ENCODE results near the gene CAPN10. TPM values are rescaled to one million over a fixed set of nuclear protein-coding genes. Genes with fewer than 3 reads are reported as not detected.

The CAPN10 gene
- total and polyA plus RNA-seq, 4 donors, result 28.2 to 42.9 (median 33.5) TPM

DNA sequence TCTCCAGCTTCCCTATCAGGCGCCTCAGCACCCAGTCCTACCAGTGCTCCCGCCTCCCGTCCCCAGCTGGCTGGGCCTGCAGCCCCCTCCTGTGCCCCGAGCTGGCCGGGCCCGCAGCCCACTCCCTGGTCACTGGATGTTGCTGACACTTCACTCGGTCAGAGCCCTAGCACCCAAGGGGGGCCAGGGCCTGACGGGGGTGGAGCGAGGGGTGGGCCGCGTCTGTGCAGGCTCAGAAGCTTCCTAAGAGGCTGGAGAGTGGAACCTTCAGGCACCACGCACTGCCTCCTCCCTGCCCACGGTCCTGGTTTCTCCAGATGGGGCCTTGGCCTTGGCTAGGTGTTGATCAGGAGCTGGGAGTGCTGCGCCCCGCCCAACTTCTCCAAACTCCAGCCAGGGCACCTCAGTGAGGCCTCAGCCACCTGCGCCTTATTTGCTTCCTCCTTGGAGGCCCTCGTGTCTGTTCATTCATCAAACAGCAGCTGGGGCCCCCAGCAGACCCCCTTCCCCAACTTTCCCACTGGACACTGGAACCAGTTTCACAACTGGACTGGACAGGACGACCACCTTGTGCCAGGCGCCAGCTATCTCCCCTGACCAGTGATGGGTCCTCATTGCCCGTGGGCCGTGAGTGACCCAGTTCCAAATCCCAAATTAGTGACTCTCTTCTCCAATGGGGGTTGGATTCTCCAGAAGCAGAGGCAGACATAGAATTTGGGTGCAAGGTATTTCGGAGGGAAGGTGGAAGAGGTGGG lies 16.7 kb downstream of the CAPN10 start:
- TF ChIP-seq CTCF (IDR thresholded peaks at IDR 0.05; ENCODE audit: control extremely low read depth, extremely low read depth), result no peak
- Histone ChIP-seq H3K9me3 (ENCODE audit: control insufficient read depth in 4 of 4, insufficient read depth in 3 of 4, low read length in 3 of 4) (no peaks in the 10 kb centered on the region), H3K36me3 (ENCODE audit: control insufficient read depth in 4 of 4, insufficient read depth in 4 of 4, low read length in 4 of 4) (peaks cover 0 to 14% (median 0%) of the 10 kb centered on the region in 4 donors), H3K9ac (ENCODE audit: insufficient read depth in 1 of 2, low read length in 2 of 2) (no peak overlapping the region), H3K4me3 (no peak overlapping the region), H3K27me3 (ENCODE audit: control insufficient read depth in 3 of 3, insufficient read depth in 3 of 3, low read length in 2 of 3) (no peaks in the 10 kb centered on the region), H3K27ac (ENCODE audit: low read depth in 1 of 2, low read length in 1 of 2) (no peak overlapping the region), H3K4me1 (ENCODE audit: control insufficient read depth in 5 of 5, insufficient read depth in 5 of 5, low read length in 5 of 5) (peaks cover 0 to 9% (median 5%) of the 10 kb centered on the region in 5 donors)
- 88 to 93% methylated on average over 22 of the region's 22 CpGs for WGBS, 2 donors
- ATAC-seq (ENCODE audit: insufficient read depth, low FRiP score) (no peak), DNase-seq (no peak)

DNA sequence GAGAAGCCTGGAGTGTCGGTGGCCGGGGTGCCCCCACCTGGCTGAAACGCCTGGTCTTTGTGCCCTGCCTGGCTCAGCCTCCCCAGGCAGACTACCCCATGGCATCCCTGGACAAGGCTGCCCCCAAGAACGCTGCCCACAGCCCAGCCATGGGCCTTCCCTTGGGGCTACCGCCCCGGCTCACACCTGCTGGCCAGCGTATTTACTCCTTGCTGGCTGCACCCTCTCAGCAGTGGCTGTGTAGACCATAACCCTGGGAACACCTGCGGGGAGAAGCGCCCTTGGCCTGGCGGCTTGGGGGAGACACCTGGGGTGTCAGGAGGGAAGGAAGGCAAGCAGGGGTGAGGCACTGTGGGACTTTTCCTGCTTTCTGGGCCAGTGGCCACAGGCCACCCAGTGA lies 17.3 kb downstream of the CAPN10 start:
- 93 to 96% methylated on average over 10 of the region's 10 CpGs for WGBS, 2 donors
- peaks cover 0 to 9% (median 5%) of the 10 kb centered on the region in 5 donors for H3K4me1 ChIP-seq (ENCODE audit: control insufficient read depth in 5 of 5, insufficient read depth in 5 of 5, low read length in 5 of 5)
- H3K9me3 ChIP-seq (ENCODE audit: control insufficient read depth in 4 of 4, insufficient read depth in 3 of 4, low read length in 3 of 4), result no peaks in the 10 kb centered on the region
- no peak overlapping the region for H3K9ac ChIP-seq (ENCODE audit: insufficient read depth in 1 of 2, low read length in 2 of 2)
- ATAC-seq (ENCODE audit: insufficient read depth, low FRiP score), result no peak
- no peak for DNase-seq
- H3K4me3 ChIP-seq, result no peak overlapping the region
- H3K27me3 ChIP-seq (ENCODE audit: control insufficient read depth in 3 of 3, insufficient read depth in 3 of 3, low read length in 2 of 3), result no peaks in the 10 kb centered on the region
- H3K36me3 ChIP-seq (ENCODE audit: control insufficient read depth in 4 of 4, insufficient read depth in 4 of 4, low read length in 4 of 4), result peaks cover 0 to 9% (median 0%) of the 10 kb centered on the region in 4 donors
- no peak for TF ChIP-seq CTCF (IDR thresholded peaks at IDR 0.05; ENCODE audit: control extremely low read depth, extremely low read depth)
- H3K27ac ChIP-seq (ENCODE audit: low read depth in 1 of 2, low read length in 1 of 2), result no peak overlapping the region

- H3K4me1 ChIP-seq (ENCODE audit: control insufficient read depth in 5 of 5, insufficient read depth in 5 of 5, low read length in 5 of 5), result peaks cover 0 to 9% (median 5%) of the 10 kb centered on the region in 5 donors
- WGBS, 2 donors, result 33 to 50% methylated on average over 11 of the region's 11 CpGs
- peak; percentile 52 to 66 (median 59) for DNase-seq
- no peaks in the 10 kb centered on the region for H3K9me3 ChIP-seq (ENCODE audit: control insufficient read depth in 4 of 4, insufficient read depth in 3 of 4, low read length in 3 of 4)
- peaks cover 0 to 3% (median 0%) of the 10 kb centered on the region in 4 donors for H3K36me3 ChIP-seq (ENCODE audit: control insufficient read depth in 4 of 4, insufficient read depth in 4 of 4, low read length in 4 of 4)
- H3K9ac ChIP-seq (ENCODE audit: insufficient read depth in 1 of 2, low read length in 2 of 2), result no peak overlapping the region
- H3K27me3 ChIP-seq (ENCODE audit: control insufficient read depth in 3 of 3, insufficient read depth in 3 of 3, low read length in 2 of 3), result no peaks in the 10 kb centered on the region
- TF ChIP-seq CTCF (IDR thresholded peaks at IDR 0.05; ENCODE audit: control extremely low read depth, extremely low read depth), result peak; percentile 39
- H3K4me3 ChIP-seq, result no peak overlapping the region
- H3K27ac ChIP-seq (ENCODE audit: low read depth in 1 of 2, low read length in 1 of 2), result no peak overlapping the region
- peak; percentile 68 for ATAC-seq (ENCODE audit: insufficient read depth, low FRiP score)
Measured at GRCh38 chr2:240604291-240604938, 17.9 kb downstream of the CAPN10 start.
